ENCODE data around the gene LCA5L. TPM values are rescaled to one million over a fixed set of nuclear protein-coding genes. Genes with fewer than 3 reads are reported as not detected.

Gene LCA5L
- total and polyA plus RNA-seq, 2 experiments from 2014 or later: 0.69 to 1.4 TPM

DNA sequence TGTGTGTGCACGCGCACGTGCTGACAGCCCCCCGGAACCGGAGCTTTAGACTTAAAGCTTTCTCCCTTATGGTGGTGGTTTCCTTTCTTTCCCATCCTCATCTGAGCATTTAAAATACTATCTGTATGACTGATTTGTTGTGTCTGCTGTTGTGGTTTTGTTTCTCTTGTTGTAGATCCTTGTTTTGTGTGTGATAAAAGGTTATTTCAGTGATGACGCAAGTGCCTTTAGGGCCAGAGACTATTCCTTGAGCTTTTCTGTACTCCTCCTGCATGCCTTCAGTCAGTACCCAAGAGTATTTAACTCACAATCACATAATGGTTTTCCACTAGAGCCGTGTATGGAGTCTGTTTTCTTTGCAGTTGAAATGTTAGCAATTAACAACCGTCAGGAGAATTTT lies 45.4 kb downstream of the LCA5L start (continued):
- TF ChIP-seq, protein P1, sequence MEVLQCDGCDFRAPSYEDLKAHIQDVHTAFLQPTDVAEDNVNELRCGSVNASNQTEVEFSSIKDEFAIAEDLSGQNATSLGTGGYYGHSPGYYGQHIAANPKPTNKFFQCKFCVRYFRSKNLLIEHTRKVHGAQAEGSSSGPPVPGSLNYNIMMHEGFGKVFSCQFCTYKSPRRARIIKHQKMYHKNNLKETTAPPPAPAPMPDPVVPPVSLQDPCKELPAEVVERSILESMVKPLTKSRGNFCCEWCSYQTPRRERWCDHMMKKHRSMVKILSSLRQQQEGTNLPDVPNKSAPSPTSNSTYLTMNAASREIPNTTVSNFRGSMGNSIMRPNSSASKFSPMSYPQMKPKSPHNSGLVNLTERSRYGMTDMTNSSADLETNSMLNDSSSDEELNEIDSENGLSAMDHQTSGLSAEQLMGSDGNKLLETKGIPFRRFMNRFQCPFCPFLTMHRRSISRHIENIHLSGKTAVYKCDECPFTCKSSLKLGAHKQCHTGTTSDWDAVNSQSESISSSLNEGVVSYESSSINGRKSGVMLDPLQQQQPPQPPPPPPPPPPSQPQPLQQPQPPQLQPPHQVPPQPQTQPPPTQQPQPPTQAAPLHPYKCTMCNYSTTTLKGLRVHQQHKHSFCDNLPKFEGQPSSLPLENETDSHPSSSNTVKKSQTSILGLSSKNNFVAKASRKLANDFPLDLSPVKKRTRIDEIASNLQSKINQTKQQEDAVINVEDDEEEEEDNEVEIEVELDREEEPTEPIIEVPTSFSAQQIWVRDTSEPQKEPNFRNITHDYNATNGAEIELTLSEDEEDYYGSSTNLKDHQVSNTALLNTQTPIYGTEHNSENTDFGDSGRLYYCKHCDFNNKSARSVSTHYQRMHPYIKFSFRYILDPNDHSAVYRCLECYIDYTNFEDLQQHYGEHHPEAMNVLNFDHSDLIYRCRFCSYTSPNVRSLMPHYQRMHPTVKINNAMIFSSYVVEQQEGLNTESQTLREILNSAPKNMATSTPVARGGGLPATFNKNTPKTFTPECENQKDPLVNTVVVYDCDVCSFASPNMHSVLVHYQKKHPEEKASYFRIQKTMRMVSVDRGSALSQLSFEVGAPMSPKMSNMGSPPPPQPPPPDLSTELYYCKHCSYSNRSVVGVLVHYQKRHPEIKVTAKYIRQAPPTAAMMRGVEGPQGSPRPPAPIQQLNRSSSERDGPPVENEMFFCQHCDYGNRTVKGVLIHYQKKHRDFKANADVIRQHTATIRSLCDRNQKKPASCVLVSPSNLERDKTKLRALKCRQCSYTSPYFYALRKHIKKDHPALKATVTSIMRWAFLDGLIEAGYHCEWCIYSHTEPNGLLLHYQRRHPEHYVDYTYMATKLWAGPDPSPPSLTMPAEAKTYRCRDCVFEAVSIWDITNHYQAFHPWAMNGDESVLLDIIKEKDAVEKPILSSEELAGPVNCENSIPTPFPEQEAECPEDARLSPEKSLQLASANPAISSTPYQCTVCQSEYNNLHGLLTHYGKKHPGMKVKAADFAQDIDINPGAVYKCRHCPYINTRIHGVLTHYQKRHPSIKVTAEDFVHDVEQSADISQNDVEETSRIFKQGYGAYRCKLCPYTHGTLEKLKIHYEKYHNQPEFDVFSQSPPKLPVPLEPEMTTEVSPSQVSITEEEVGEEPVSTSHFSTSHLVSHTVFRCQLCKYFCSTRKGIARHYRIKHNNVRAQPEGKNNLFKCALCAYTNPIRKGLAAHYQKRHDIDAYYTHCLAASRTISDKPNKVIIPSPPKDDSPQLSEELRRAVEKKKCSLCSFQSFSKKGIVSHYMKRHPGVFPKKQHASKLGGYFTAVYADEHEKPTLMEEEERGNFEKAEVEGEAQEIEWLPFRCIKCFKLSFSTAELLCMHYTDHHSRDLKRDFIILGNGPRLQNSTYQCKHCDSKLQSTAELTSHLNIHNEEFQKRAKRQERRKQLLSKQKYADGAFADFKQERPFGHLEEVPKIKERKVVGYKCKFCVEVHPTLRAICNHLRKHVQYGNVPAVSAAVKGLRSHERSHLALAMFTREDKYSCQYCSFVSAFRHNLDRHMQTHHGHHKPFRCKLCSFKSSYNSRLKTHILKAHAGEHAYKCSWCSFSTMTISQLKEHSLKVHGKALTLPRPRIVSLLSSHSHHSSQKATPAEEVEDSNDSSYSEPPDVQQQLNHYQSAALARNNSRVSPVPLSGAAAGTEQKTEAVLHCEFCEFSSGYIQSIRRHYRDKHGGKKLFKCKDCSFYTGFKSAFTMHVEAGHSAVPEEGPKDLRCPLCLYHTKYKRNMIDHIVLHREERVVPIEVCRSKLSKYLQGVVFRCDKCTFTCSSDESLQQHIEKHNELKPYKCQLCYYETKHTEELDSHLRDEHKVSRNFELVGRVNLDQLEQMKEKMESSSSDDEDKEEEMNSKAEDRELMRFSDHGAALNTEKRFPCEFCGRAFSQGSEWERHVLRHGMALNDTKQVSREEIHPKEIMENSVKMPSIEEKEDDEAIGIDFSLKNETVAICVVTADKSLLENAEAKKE (CRISPR knock-in tag; IDR thresholded peaks at IDR 0.05): no peak
- TF ChIP-seq ZNF114 (CRISPR knock-in tag; IDR thresholded peaks at IDR 0.05) (no peak), CREB1 (CRISPR knock-in tag; IDR thresholded peaks at IDR 0.05; ENCODE audit: low read depth) (no peak), EZH2 (IDR thresholded peaks at IDR 0.05; ENCODE audit: low read depth, unreplicated experiment) (no peak)

DNA sequence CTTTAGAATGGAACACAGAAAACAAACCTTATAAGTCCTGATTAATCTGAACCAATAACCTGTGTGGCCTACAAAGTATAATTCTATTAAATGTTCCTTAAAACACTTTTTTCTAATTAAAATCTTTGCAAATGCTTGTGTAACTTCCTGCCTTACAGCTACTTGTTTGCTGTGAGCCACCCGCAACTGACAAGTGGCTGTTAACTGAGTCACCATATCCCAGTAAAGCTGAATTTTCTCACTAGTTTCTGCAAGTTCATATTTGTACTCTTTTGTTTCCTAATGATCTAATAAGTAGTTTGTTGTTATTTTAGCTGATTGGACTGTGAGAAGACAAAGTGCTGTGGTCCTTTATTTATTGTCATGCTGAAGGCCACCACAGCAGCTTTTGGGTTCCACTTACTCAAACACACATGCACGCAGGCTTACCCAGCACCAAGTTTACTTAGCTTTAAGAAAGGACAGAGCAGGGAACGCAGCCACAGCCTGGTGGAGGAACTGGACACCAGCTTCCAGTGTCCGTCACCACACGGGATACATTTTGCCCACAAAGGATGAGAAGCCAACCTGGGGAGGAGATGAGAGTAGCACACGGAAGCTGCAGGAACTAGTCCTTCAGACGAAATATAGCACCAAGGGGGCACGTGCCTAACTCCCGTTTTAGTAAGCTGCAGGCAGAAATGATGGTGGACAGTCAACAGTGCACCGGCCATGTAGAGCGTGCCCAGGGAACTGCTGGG lies 47.8 kb downstream of the LCA5L start:
- DNase-seq (ENCODE audit: low spot score) (no peak), ATAC-seq (no peak)
- Mint-ChIP-seq H3K36me3 (ENCODE audit: low read depth) (peaks cover 37% of the 10 kb centered on the region), H3K4me3 (no peak overlapping the region), H3K27me3 (ENCODE audit: insufficient read depth, low read depth, poor library complexity) (peaks cover 1% of the 10 kb centered on the region), H3K4me1 (peaks cover 5% of the 10 kb centered on the region; the same call in 2 of the 3 replicates), H3K27ac (peak overlapping the region; percentile 23; the same call in 1 of the 2 replicates), H3K9me3 (no peaks in the 10 kb centered on the region)
- H2AFZ ChIP-seq: no peak overlapping the region
- H3F3A ChIP-seq (replicated peaks; ENCODE audit: low read depth): no peaks in the 10 kb centered on the region
- peaks cover 3% of the 10 kb centered on the region; the same call in 1 of the 2 replicates for H3K4me1 ChIP-seq (ENCODE audit: insufficient read depth)
- no peaks in the 10 kb centered on the region for H3K27me3 ChIP-seq (ENCODE audit: insufficient read depth)
- no peaks in the 10 kb centered on the region; the same call in 1 of the 2 replicates for H4K20me1 ChIP-seq (replicated peaks; ENCODE audit: insufficient read depth)
- H3K27ac ChIP-seq (ENCODE audit: low read depth): peak overlapping the region; percentile 47; the same call in 1 of the 2 replicates
- H3K79me2 ChIP-seq (replicated peaks; ENCODE audit: insufficient read depth): no peaks in the 10 kb centered on the region
- peaks cover 12% of the 10 kb centered on the region; the same call in 1 of the 2 replicates for H3K36me3 ChIP-seq (ENCODE audit: insufficient read depth)
- no peaks in the 10 kb centered on the region for H3K9me2 ChIP-seq (ENCODE audit: insufficient read depth)
- no peak overlapping the region for H3K4me2 ChIP-seq
- no peak overlapping the region for H3K4me3 ChIP-seq
- TF ChIP-seq STAT1 (IDR thresholded peaks at IDR 0.05; ENCODE audit: unreplicated experiment) (no peak), EZH2 (IDR thresholded peaks at IDR 0.05; ENCODE audit: low read depth, unreplicated experiment) (no peak), EZH2phosphoT487 (IDR thresholded peaks at IDR 0.05; ENCODE audit: unreplicated experiment) (no peak), ZNF331 (CRISPR knock-in tag; IDR thresholded peaks at IDR 0.05; ENCODE audit: low read depth) (no peak), ZNF114 (CRISPR knock-in tag; IDR thresholded peaks at IDR 0.05) (no peak), JUNB (IDR thresholded peaks at IDR 0.05; ENCODE audit: unreplicated experiment) (no peak), NANOG (IDR thresholded peaks at IDR 0.05; ENCODE audit: borderline replicate concordance) (no peak), CREB1 (CRISPR knock-in tag; IDR thresholded peaks at IDR 0.05; ENCODE audit: low read depth) (no peak)
- TF ChIP-seq, protein P2, sequence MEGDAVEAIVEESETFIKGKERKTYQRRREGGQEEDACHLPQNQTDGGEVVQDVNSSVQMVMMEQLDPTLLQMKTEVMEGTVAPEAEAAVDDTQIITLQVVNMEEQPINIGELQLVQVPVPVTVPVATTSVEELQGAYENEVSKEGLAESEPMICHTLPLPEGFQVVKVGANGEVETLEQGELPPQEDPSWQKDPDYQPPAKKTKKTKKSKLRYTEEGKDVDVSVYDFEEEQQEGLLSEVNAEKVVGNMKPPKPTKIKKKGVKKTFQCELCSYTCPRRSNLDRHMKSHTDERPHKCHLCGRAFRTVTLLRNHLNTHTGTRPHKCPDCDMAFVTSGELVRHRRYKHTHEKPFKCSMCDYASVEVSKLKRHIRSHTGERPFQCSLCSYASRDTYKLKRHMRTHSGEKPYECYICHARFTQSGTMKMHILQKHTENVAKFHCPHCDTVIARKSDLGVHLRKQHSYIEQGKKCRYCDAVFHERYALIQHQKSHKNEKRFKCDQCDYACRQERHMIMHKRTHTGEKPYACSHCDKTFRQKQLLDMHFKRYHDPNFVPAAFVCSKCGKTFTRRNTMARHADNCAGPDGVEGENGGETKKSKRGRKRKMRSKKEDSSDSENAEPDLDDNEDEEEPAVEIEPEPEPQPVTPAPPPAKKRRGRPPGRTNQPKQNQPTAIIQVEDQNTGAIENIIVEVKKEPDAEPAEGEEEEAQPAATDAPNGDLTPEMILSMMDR (conservative IDR thresholded peaks at IDR 0.05; ENCODE audit: low read depth in 2 of 2): no peak
- TF ChIP-seq, protein P3, sequence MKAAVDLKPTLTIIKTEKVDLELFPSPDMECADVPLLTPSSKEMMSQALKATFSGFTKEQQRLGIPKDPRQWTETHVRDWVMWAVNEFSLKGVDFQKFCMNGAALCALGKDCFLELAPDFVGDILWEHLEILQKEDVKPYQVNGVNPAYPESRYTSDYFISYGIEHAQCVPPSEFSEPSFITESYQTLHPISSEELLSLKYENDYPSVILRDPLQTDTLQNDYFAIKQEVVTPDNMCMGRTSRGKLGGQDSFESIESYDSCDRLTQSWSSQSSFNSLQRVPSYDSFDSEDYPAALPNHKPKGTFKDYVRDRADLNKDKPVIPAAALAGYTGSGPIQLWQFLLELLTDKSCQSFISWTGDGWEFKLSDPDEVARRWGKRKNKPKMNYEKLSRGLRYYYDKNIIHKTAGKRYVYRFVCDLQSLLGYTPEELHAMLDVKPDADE (IDR thresholded peaks at IDR 0.05): no peak
